ENCODE measurements around the gene GPC5.

Gene GPC5

GRCh38 chr13:91534996-91535395, 136.6 kb downstream of the GPC5 start:
- no peak for DNase-seq

DNA sequence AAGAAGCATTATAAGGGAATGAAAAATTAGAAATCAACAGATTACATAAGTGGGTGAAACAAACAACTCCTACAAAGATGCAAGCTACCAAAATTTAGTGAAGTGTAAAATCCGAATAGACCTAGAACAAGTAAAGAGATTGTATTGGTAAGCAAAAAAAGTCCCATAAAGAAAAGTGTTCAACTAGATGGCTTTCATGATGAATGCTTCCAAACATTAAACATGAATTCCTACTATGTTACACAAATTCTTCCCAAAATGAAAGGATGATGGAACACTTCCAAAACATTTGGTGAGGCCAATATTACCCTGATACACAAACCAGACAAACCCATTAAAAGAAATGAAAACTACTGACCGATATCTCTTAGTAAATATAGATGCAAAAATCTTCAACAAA, 139.0 kb downstream of the GPC5 start:
- DNase-seq, result no peak

GRCh38 chr13:91539286-91540157, 141.1 kb downstream of the GPC5 start:
- no peak for DNase-seq

GRCh38 chr13:91540158-91540736, 141.8 kb downstream of the GPC5 start:
- DNase-seq, result no peak

DNA sequence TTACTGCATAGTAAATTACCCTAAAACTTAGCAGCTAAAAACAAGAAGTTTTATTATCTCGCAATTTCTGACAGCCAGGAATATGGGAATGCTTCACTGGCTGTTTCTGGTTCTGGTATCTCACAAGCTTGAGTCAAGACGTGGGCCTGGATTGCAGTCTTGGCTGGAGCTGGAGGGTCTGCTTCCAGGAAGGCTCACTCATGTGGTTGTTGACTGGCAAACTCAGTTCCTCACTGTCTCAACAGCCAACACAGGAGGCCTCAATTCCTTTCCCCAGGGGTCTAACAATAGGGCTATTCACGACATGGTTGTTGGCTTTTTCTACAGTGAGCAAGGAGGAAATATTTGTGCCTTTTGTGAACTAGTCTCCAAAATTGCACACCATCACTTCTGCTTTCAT, 146.3 kb downstream of the GPC5 start:
- peak in 7 of 51 donors; percentile 1 to 32 (median 7) for DNase-seq

DNA sequence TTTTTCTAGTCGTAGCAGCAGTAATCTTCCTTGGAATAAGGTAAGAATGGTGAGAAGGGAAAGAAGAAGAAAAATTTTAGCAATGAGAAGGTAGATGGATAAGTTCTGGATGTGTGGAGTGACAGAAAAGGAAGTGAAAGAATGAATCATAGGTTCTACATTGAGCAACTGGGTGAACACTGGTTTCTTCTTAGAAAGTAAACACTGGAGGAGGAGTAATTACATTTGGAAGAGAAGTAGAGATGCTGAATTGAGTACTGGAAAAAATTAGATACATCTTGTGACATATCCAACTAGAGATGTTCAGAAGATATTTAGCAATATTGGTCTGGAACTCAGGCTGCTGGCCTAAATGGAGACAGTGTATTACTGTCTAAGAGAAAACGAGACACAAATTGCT, 148.5 kb downstream of the GPC5 start:
- DNase-seq, result no peak

- DNase-seq, result no peak
Observed at GRCh38 chr13:91553584-91553983, 155.2 kb downstream of the GPC5 start.

DNA sequence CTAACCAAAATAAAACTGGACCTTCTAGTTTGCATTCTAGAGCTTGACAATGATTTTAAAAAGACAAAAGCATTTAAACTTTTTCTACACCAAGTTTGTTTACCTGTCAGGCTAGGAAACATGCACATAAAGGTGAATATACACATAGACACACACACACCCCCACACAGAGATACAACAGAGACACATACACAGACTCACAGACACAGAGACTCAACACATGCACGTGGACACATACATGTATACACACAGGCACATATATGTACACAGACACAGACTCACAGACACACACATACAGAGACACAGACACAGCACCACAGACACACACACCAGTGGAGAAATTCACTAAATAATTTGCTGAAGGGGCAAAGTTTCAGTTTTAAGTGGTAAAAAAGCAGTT, 155.7 kb downstream of the GPC5 start:
- no peak for DNase-seq

DNA sequence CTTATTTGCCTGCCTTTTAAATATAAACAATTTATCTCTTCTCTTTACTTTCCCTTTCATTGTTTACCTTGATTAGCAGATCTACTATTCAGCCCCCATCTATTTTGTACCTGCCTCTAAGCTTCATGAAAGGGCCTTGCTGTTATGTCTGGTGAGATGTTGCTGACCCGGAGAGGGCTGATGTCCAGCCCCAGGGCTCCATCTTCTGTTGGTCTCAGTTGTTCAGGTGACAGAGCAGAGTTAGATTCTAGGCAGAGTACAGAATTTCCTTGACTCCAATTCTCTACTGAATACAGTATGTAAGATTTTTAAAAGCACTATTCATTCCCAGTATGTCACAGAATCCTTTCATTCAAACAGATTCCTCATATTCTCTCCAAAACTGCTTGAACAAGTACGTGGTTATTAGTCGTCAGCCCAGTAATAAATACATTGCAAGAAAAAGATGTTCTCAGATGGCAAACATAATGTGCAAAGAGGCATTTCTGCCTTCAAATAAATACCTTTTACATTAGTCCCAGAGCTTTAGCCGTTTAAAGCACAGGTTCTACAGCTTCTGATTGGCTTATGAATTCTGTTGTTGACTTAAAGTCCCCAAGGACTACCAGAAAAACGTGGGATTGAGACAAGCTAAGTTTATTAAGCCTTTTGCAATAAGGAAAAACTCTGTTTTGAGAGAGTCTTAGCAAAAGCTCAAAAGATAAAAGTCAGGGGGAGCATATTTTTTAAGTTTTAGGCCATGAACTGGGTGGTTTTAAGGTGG, 159.1 kb downstream of the GPC5 start:
- no peak for DNase-seq

DNA sequence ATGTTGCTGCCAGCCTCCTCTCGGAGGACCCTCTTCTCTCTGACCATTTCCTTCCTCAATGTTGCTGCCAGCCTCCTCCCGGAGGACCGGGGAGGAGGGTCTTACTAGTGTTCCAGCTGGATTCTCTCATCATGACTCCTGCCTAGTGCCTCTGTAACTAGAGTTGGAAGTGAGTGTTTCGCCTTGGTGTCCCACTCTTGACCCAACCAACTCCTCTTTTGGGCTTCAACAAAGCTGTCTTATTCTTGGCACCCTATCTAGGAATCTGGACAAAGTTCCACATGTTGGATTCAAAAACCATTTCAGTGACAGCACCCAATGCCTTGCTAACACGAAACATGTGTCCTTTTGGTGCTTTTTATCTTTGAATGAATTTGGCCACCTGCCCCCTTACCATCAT, 165.4 kb downstream of the GPC5 start:
- no peak for DNase-seq

GRCh38 chr13:91564396-91564795, 166.0 kb downstream of the GPC5 start:
- no peak for DNase-seq

DNA sequence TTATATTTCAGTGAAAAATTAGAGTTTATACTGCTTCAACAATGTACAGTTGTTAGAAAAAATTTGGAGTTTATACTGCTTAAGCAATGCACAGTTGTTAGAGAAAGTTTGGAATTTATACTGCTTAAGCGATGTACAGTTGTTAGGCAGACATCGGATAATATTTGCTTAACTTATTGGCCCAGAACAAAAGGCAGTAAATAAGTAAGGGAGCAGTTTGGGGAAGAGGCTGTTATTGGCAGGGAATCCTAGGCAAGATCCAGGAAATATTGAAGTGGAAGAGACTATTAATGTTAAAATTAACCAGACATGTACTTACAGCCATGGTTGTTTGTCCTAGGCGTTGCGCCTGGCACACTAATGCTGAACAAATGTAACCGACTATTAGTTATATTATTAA, 166.9 kb downstream of the GPC5 start:
- no peak for DNase-seq

GRCh38 chr13:91567485-91568207, 169.2 kb downstream of the GPC5 start:
- no peak for DNase-seq

DNA sequence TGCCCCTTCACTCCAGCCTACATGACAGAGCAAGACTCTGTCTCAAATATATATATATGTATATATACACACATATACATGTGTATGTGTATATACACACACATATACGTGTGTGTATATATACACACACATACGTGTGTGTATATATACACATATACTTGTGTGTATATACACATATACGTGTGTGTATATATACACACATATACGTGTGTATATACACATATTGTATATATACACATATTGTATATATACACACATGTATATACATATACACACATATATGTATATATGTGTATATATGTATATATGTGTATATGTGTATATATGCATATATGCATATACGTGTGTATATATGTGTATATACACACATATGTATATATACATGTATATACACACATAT, 173.3 kb downstream of the GPC5 start:
- no peak for DNase-seq

DNA sequence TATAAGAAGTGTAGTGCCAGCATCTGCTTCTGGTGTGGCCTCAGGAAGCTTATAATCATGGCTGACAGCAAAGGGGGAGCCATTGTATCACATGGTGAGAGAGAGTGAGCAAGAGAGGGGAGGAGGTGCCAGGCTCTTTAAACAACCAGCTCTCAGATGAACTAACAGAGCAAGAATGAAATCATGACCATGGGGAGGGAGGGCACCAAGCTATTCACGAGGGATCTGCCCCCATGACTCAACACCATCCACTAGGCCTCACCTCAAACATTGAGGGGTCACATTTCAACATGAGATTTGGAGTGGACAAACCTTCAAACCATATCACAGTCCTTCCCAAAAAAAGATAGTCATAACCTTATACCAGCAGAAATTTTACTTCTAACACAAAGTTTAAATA, 174.0 kb downstream of the GPC5 start:
- DNase-seq, result peak in 1 of 51 donors; percentile 1

DNA sequence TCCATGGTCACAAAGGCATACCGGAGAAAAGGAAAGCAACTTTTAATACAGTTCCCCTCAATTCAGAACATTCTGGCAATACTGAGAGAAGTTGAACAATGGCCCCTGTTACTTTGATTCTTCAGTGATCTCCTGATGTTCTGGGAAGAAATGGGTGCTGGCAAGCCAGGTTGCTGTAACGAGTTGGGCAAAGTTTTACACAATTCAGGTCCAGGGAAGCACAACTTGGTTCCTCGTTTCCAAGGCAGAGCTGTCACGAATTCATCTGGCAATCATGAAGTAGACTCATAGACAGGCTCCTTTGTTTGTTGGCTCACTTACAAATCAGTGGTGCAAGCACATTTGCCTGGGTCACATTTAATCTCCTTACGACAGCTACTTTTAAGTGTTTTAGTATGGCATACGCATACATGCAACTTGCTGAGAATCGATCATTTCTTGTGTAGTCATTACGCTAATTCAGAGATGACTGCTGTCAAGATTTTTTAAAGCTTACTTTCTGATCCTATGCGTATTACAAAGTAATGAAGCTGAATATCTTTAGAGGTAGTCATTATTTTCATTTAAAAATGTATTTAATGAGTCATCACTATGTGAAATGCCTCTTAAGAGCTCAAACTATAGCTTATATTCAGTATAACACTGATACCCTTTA, 174.7 kb downstream of the GPC5 start:
- peak in 1 of 51 donors; percentile 13 for DNase-seq

DNA sequence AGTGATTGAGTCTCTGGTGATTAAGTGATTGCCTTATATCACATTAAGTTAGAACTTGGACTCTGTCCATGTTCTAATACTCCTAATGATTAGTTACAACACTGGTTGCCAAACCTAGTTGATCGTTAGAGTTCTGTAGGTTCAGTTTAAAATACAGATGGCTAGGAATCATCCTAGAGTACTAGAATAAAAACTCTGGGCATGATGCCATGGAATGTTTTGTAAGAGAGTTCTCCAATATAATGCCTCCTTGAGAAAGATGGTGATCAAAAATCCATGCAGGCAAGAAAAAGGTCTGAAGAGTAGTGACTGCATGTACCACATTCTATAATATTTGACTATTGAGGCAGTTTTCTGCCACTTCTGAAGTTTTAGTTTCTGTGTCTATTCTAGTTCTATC, 176.3 kb downstream of the GPC5 start:
- no peak for DNase-seq

DNA sequence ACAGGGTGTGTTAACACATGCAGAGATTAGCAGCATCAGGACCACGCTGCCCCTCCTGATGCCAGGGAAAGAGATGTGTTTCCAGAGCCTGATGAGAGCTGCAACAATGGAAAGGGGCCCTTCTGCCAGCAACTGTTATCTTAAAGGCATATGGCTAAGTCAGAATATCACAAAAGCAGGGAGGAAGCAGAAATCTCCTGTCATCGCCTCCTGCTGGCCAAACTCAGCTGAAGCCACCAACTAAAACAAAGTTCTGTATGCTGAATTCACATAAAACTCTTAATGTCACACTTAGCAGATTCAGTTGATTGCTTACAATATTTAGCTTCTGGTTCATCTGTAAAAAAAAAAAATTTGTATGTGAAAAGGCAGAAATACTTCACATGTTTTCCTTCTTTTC, 178.2 kb downstream of the GPC5 start:
- no peak for DNase-seq

- DNase-seq, result no peak
Observed at GRCh38 chr13:91579320-91579719, 180.9 kb downstream of the GPC5 start.

GRCh38 chr13:91580749-91581148, 182.3 kb downstream of the GPC5 start:
- no peak for DNase-seq

GRCh38 chr13:91586609-91587008, 188.2 kb downstream of the GPC5 start:
- no peak for DNase-seq

All from hypothalamus (tissue), 51 donors.